Gastrocnemius medialis (tissue), 4 donors: Measurements from ENCODE around the gene CDPF1.

ENCODE experiments used
- CTCF ChIP-seq, 5 experiments: fragments of 450-650 bp in 3 of 5; fragments of 200-600 bp in 2 of 5; sonication (generic) in 2 of 5; IDR thresholded peaks in 4 of 5; conservative IDR thresholded peaks in 1 of 5; 1 replicate in 4 of 5; 2 replicates in 1 of 5; pipeline ENCODE4 v1.5.1; 2016 to 2019; ENCODE audit warnings: antibody characterized with exemption in 5 of 5, mild to moderate bottlenecking in 3 of 5, moderate library complexity in 3 of 5
- POLR2A ChIP-seq, 2 donors: fragments of 450-650 bp; IDR thresholded peaks; one replicate each; pipeline ENCODE4 v1.6.1; 2017; ENCODE audit warnings: antibody characterized with exemption in 2 of 2, mild to moderate bottlenecking in 2 of 2, moderate library complexity in 2 of 2

- no peak for TF ChIP-seq CTCF (IDR thresholded peaks at IDR 0.05 in 4 of 5, conservative IDR thresholded peaks at IDR 0.05 in 1 of 5)
- TF ChIP-seq POLR2A (IDR thresholded peaks at IDR 0.05) = no peak
These were observed 9.9 kb upstream of the CDPF1 start for GRCh38 chr22:46260038-46260437.
